Stimulated activated naive CD8-positive, alpha-beta T cell treated with anti-CD3 and anti-CD28 coated beads, Interleukin-15, amount 100 ng/mL, for 72 hours (primary cell): ENCODE measurements around the gene SEMA6D.

Source experiments
- ATAC-seq: fragments of 150-1000 bp; cut with Tn5 transposase; 2 replicates; pipeline ENCODE4 v1.10.0; 2021; ENCODE audit warnings: mild to moderate bottlenecking, moderate library complexity
- DNase-seq, 2 donors: peaks; one replicate each; pipeline ENCODE4 v3.0.0; 2021 to 2022
- H3K27ac Mint-ChIP-seq, 2 donors: one replicate each; pipeline ENCODE4 v1.8.0; 2022; ENCODE audit warnings: mild to moderate bottlenecking in 2 of 2, mixed read lengths in 2 of 2, moderate library complexity in 2 of 2
- H3K27me3 Mint-ChIP-seq: one replicate; pipeline ENCODE4 v1.8.0; 2022; ENCODE audit warnings: mixed read lengths
- H3K4me1 Mint-ChIP-seq: one replicate; pipeline ENCODE4 v1.8.0; 2022; ENCODE audit warnings: mild to moderate bottlenecking, mixed read lengths
- H3K4me3 Mint-ChIP-seq, 2 donors: one replicate each; pipeline ENCODE4 v1.8.0; 2022; ENCODE audit warnings: mild to moderate bottlenecking in 2 of 2, mixed read lengths in 2 of 2, moderate library complexity in 1 of 2
- H3K9me3 Mint-ChIP-seq, 2 donors: one replicate each; pipeline ENCODE4 v1.8.0; 2022; ENCODE audit warnings: mixed read lengths in 2 of 2

SEMA6D gene

DNA sequence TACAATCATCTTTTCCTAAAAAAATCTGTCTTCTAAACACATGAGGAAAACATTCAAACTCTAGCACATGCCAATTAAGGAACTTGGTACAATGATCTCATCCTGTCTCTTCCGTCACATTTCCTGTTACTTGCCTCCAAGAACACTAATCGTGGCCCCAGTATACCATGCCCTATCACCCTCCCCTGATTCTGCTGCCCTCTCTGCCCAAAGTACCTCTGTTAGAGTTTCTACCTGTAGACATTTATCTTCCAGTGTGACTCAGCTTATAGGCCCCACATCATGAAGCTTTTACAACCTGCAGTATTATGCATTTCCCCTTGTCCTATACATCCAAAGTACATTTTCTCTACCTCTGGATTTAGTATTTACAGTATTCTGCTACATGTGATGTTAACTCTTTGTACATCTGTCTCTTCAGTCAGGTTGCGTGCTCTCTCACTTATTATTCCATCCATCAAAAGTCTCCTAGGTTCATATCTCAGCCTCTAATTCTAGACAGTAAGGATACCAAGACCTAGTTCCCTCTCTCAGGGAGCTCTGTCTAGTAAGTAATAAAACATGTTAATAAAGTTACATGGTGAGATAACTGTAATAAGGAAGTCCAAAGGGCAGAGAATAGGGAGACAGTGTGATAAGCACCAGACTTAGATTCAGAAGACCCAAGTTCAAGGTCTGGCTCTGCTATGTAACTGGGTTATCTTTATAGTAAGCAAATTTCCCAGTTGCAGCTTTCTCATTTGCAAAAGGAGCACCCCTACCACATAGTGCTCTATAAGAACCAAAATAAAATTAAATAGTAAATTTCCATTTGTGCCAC is 8.9 kb upstream of the SEMA6D start:
- DNase-seq (no peak), ATAC-seq (no peak)
- Mint-ChIP-seq H3K4me1 (no peaks in the 10 kb centered on the region), H3K4me3 (no peak overlapping the region), H3K9me3 (no peaks in the 10 kb centered on the region), H3K27ac (no peak overlapping the region), H3K27me3 (peaks cover 19% of the 10 kb centered on the region)

DNA sequence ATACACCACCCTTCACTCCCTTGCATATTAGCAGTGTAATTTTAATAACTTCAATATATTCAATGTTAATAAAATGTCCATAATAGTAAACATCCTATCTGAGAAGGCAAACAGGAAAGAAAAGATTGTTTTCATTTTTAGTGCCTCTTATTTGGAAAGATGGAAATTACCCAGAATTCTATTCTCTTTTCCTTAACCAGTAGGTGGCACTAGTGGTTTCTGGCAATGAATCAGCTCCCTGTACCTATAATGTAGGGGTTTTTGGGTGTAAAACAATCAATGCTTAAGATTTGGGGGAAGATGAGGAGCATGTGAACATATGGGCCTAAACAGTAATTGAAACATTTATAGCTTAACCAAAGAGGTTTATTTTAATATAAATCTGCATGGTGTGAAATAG is 5.7 kb upstream of the SEMA6D start:
- no peaks in the 10 kb centered on the region for H3K9me3 Mint-ChIP-seq
- DNase-seq = no peak

DNA sequence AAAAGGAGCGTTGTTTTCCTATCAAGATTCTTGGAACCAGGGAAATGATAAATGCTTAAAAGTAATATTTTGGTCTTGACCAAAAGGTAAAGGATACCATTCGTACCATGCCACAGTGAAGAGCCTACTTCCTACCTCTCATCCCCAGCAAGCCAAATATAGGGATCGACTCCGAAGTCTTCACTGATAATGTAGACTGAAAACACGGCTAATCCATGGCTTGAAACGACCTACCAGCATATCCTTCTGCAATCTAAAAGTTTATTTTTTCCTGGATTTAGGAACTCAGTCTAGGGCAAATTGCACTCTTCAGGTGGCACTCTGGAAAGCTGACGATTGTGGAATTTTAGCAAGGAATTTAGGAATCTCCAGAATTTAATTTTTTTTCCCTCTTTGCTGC is 1.9 kb upstream of the SEMA6D start:
- no peak overlapping the region for H3K4me3 Mint-ChIP-seq
- no peak overlapping the region for H3K27ac Mint-ChIP-seq
- DNase-seq (no peak), ATAC-seq (no peak)
- H3K9me3 Mint-ChIP-seq = no peaks in the 10 kb centered on the region
- peaks cover 6% of the 10 kb centered on the region for H3K4me1 Mint-ChIP-seq
- H3K27me3 Mint-ChIP-seq = peaks cover 59% of the 10 kb centered on the region

More for the DNA sequence above, 5.7 kb upstream of the SEMA6D start:
- Mint-ChIP-seq H3K4me3 (no peak overlapping the region), H3K4me1 (no peaks in the 10 kb centered on the region), H3K27me3 (peaks cover 42% of the 10 kb centered on the region), H3K27ac (no peak overlapping the region)
- no peak for ATAC-seq

DNA sequence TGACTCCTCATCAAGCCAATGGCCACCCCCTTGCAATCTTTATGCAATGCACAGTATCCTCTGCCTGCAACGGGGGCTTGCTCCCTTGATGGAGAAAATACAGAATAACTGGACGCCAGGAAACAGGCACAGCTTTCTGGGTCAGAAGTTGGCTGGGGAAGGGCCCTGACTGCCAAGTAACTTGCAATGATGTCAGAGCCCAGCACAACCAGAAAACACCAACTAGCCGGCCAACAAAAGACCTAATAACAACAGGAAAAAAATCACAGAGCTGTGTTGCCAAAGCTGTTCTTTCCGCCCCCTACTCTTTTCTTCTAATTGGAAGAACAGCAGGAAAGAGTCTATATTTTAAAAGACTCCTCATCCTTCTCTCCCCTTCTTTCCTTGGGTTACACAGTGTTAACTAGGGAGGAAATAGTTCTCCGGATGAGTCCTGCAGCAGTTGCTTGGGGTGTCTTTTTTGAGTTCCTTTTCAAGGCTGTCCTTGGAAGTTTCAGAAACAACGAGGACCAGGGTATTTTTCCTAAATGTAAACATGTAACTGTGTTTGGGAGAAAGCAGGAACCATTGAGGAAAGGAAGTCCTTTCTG is 1.4 kb upstream of the SEMA6D start:
- no peak for ATAC-seq
- Mint-ChIP-seq H3K27me3 (peaks cover 61% of the 10 kb centered on the region), H3K27ac (no peak overlapping the region)

DNA sequence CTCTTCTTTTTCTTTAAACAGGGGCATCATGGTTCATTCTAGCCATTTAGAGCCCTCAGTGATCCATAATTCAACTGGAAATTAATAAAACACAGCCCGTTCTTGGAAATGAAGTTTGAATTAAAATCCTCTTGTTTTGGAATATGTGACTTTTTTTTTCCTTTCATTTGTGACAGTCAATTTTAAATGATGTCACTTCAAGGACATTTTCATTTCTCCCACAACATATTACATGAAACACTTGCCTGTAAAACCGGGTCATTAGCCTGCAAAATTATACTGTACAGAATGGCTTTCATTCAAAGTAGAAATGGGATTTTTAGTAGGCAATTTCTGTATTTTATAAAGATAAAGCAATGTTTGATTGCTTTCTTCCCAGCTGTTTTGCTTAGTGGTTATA is 789 bp upstream of the SEMA6D start:
- peaks cover 61% of the 10 kb centered on the region for H3K27me3 Mint-ChIP-seq
- no peak for ATAC-seq
- no peak for DNase-seq
- no peaks in the 10 kb centered on the region for H3K9me3 Mint-ChIP-seq
- H3K4me3 Mint-ChIP-seq = no peak overlapping the region
- H3K27ac Mint-ChIP-seq = no peak overlapping the region
- H3K4me1 Mint-ChIP-seq = peaks cover 6% of the 10 kb centered on the region

More for the DNA sequence above, 1.4 kb upstream of the SEMA6D start:
- no peaks in the 10 kb centered on the region for H3K9me3 Mint-ChIP-seq
- H3K4me3 Mint-ChIP-seq = no peak overlapping the region
- H3K4me1 Mint-ChIP-seq = peaks cover 6% of the 10 kb centered on the region
- DNase-seq = no peak

DNA sequence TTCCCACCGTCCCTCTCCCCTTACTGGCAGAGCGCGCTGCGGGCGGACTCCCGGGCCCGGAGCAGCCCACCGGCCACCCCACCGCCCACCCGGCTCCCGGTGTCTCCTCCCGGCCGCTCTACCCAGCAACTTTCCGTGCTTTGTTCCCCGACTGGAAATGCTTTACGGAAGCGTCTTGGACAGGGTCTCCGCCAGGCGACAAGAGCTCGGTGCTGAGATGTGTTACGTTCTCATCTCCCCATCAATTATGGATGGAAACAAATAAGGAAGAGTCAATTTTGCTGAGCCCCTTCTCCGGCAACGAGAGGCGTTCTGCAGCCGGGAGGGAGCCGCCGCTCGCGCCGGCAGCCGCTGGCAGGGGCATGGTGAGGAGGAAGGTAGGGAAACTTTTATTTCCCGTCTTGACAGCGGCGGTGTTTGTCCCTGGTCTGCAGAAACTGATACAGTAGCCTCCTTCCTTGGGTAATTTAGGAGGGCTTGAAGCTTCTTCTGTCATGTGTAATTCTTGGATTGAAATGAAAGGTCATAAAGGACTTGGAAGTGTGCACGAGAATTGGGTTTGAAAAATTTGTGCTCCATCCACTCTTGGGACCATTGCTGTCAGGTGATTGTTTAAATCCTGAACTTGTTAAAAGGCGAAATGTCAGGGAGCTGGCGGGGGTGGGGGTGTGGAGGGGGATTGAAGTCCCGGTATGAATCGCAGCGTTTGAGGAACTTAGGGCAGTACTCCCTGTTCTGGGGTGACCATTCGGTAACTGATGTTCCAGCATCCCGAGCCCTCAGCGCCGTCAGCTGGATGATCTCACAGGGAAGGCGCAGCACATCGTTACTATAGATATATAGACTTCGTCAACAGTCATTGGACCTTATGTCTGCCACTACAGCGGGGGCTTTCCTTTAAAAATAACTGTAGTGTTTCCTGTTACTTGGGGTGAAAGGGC is 1.5 kb downstream of the SEMA6D start:
- no peaks in the 10 kb centered on the region for H3K9me3 Mint-ChIP-seq
- no peak overlapping the region for H3K4me3 Mint-ChIP-seq
- ATAC-seq (no peak), DNase-seq (no peak)
- H3K27ac Mint-ChIP-seq = no peak overlapping the region
- peaks cover 82% of the 10 kb centered on the region for H3K27me3 Mint-ChIP-seq
- H3K4me1 Mint-ChIP-seq = peaks cover 6% of the 10 kb centered on the region

DNA sequence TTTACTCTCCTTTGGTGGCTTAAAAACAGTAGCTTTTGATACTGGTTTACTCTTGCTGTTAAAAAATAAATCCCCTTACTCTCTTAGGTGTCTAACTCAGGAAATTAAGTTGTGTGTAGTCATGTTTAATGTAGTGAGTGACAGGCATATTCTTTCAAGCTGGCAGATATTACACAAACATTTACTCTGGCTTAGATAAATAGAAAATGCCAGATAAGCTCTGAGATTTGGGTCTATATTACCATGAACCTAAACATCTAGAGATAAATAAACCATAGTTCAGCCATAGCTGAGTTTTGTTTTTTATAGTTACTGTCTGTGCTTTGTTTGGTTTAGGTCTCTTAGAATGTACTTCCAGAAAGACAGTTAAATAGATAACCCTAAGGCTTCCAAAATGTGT is 2.4 kb downstream of the SEMA6D start:
- Mint-ChIP-seq H3K27ac (no peak overlapping the region), H3K4me1 (peaks cover 6% of the 10 kb centered on the region), H3K4me3 (no peak overlapping the region), H3K9me3 (no peaks in the 10 kb centered on the region), H3K27me3 (peaks cover 87% of the 10 kb centered on the region)
- ATAC-seq = no peak
- DNase-seq = no peak

DNA sequence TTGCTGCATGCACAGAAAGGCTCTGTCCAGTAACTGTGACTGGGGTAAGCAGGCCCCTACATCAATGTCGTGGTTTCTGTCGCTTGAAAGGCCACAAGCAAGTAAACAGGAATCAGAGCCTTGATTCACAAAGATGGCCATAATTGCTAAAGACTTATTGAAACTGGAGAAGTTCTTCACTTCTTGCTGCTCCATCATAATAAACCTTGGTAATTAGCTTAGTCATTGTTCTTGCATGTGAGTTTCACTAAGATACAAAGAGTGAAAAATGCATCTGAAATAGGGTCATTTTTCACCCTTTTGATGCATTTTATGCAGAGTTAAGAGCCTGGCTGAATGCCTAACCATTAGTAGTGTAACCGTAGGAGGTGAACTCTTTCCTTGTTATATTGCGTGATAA is 3.2 kb downstream of the SEMA6D start:
- no peaks in the 10 kb centered on the region for H3K9me3 Mint-ChIP-seq
- DNase-seq = no peak
- peaks cover 78% of the 10 kb centered on the region for H3K27me3 Mint-ChIP-seq
- ATAC-seq = no peak
- H3K4me1 Mint-ChIP-seq = peaks cover 6% of the 10 kb centered on the region
- H3K27ac Mint-ChIP-seq = no peak overlapping the region
- H3K4me3 Mint-ChIP-seq = no peak overlapping the region

DNA sequence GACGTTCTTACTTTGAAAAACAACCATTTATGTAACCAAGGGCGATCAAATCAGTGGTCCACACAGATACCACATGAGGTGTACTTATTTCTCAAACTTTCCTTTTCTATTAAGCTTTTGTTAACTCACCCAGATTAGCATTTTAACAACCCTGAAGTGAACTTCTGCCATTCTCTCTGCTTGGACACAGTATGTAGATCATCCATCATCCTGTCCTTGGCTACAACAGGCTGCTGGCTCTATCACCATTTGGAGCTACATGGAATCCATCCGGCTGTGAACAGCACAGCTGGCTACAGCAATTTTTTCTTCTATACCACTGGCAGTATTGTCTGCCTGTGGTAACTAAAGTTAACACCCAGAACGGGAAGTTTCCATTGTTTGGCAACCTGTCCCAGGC is 4.4 kb downstream of the SEMA6D start:
- H3K4me1 Mint-ChIP-seq = peaks cover 6% of the 10 kb centered on the region
- H3K27me3 Mint-ChIP-seq = peaks cover 67% of the 10 kb centered on the region
- DNase-seq (no peak), ATAC-seq (no peak)
- H3K4me3 Mint-ChIP-seq = no peak overlapping the region
- H3K27ac Mint-ChIP-seq = no peak overlapping the region
- H3K9me3 Mint-ChIP-seq = no peaks in the 10 kb centered on the region

DNA sequence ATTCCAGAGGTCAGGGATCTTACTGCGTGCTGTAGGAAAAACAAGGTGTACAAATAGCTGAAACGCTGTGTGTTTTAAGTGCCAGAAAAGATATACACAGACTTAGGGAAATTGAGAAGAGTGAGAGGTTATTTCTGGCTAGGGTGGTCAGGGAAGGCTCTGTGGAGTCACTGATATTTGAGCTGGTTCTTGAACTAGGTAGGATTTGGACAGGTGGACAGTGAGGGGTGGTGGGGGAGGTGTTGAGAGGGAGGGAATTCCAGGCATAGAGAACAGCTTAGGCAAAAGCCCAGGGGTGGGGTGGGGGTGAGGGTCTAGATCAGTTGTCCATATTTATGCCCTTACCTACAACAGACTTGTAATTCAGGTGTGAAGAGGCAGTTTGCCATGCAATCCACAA is 7.0 kb downstream of the SEMA6D start:
- H3K27me3 Mint-ChIP-seq = peaks cover 43% of the 10 kb centered on the region
- DNase-seq (no peak), ATAC-seq (no peak)
- H3K27ac Mint-ChIP-seq = no peak overlapping the region
- H3K9me3 Mint-ChIP-seq = no peaks in the 10 kb centered on the region
- no peaks in the 10 kb centered on the region for H3K4me1 Mint-ChIP-seq
- no peak overlapping the region for H3K4me3 Mint-ChIP-seq

DNA sequence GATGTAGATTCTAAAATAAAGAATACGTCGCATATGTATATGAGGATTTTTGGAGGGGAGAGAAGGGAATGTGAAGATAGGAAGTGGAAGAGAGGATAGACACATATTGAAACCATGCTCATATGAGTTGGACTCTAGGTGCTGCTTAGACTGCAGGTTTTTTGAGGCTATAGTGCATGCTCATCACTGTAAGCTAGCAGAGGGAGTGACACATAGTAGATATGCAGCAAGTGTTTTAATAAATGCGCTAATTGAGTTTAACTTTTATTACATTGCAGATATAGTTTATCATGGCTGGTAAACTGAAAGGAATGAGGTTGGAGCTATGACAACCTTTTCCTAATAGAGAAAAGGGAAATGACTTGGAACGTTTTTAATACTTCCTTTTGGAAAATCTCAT is 7.7 kb downstream of the SEMA6D start:
- H3K27ac Mint-ChIP-seq = no peak overlapping the region
- ATAC-seq (no peak), DNase-seq (no peak)
- no peak overlapping the region for H3K4me3 Mint-ChIP-seq
- peaks cover 0 to 6% of the 10 kb centered on the region in 2 donors for H3K9me3 Mint-ChIP-seq
- peaks cover 36% of the 10 kb centered on the region for H3K27me3 Mint-ChIP-seq
- no peaks in the 10 kb centered on the region for H3K4me1 Mint-ChIP-seq

DNA sequence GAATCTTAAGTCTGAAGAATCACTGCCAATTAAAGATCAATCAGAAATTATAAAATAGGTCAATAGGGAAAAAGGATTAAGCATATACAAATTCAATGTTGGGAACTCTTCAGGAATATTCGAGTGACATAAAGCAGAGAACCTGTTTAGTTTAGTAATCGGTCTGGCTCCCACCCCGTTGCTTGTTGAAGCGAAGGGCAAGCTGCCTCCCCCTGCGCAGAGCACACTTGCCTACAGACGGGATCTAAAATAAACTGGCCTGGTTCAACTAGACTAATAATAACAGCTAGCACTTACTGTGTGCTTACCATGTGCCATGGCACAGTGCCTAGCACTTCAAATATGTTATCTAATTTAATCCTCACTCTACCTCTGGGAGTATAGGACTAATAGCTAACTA is 8.6 kb downstream of the SEMA6D start:
- H3K4me3 Mint-ChIP-seq = no peak overlapping the region
- ATAC-seq (no peak), DNase-seq (no peak)
- no peak overlapping the region for H3K27ac Mint-ChIP-seq
- H3K4me1 Mint-ChIP-seq = no peaks in the 10 kb centered on the region
- peaks cover 0 to 12% of the 10 kb centered on the region in 2 donors for H3K9me3 Mint-ChIP-seq
- peaks cover 30% of the 10 kb centered on the region for H3K27me3 Mint-ChIP-seq

DNA sequence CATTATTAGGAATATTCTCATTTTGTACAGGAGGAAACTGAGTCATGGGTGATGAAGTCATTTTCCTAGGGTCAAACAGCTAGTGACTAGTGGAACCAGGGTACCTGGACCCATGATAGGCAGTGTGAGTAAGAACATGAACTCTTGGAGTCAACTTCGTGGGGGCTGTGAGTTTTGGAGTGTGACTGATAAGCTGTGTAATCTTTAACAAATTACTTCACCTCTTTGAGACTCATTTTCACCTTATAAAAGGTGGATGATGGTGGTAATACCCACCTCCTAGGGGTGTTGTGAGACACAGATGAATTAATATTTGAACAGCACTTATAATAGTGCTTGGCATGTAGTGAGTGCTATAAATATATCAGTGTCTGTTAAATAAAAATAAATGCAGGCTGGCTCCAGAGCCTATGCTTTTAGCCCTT is 9.1 kb downstream of the SEMA6D start:
- Mint-ChIP-seq H3K27me3 (peaks cover 30% of the 10 kb centered on the region), H3K4me3 (no peak overlapping the region), H3K27ac (no peak overlapping the region), H3K9me3 (peaks cover 0 to 12% of the 10 kb centered on the region in 2 donors), H3K4me1 (no peaks in the 10 kb centered on the region)
- ATAC-seq (no peak), DNase-seq (no peak)

DNA sequence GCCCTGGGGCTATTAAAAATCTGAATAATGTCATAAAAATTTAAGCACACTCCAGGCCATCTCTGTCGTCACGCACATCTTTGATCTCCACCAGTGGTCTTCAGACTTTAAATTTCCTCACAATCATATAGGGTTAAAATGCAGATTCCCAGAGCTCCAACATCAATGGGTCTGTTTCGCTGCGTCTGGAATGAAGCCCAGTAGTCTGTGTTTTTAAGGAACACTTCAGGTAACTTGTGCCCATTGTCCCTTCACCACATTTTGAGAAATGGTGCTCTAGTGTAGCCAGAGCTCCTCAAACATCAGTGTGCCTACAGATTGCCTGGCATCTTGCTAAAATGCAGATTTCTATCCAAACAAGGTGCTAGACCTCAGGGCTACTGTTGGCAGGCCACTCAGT is 9.8 kb downstream of the SEMA6D start:
- Mint-ChIP-seq H3K27me3 (peaks cover 24% of the 10 kb centered on the region), H3K4me3 (no peak overlapping the region), H3K4me1 (no peaks in the 10 kb centered on the region), H3K27ac (no peak overlapping the region), H3K9me3 (peaks cover 0 to 12% of the 10 kb centered on the region in 2 donors)
- DNase-seq (no peak), ATAC-seq (no peak)

DNA sequence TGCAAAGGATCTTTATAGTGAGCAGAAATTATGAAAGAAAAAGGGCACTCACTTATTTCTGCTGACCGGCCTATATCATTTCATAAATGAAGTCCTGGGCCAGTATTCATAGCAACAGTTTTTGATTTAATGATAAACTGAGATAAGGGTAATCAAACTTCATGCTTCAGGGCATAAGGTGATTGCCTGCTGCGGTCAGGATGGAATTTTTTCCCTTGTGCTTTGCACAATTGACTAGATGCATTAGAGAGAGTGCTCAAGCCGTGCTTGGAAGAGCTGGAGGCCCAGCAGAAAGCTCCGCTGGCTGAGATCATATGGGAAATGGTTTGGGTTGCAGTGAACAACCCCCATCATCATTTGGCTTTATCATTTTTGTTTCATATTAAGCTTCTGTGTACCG is 10.4 kb downstream of the SEMA6D start:
- ATAC-seq = no peak
- H3K4me1 Mint-ChIP-seq = no peaks in the 10 kb centered on the region

DNA sequence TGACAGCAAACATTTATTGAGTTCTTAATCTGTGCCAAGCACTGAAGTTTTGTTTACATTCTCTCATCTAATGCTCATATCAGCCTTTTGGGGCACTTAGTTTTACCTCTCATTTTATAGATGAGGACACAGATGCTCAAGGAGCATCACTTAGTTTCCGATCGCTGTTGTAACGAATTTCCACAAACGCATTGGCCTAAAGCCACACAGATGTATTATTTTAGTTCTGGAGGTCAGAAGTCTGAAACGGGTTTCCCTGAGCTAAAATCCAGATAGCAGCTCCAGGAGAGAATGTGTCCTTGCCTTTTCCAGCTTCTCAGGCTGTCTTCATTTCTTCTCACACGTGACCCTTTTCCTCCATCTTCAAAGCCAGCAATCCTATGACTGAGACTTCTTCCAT is 11.1 kb downstream of the SEMA6D start:
- no peaks in the 10 kb centered on the region for H3K4me1 Mint-ChIP-seq
- peaks cover 11% of the 10 kb centered on the region for H3K27me3 Mint-ChIP-seq
- peaks cover 0 to 12% of the 10 kb centered on the region in 2 donors for H3K9me3 Mint-ChIP-seq
- DNase-seq (no peak), ATAC-seq (no peak)
- no peak overlapping the region for H3K27ac Mint-ChIP-seq
- no peak overlapping the region for H3K4me3 Mint-ChIP-seq

More for the DNA sequence above, 10.4 kb downstream of the SEMA6D start:
- no peak overlapping the region for H3K4me3 Mint-ChIP-seq
- H3K27ac Mint-ChIP-seq = no peak overlapping the region
- peaks cover 0 to 12% of the 10 kb centered on the region in 2 donors for H3K9me3 Mint-ChIP-seq
- no peak for DNase-seq
- peaks cover 19% of the 10 kb centered on the region for H3K27me3 Mint-ChIP-seq
